GM21515 (cell line): ENCODE results near the gene NRXN3.

Experiments
- ATAC-seq: cut with Tn5 transposase; IDR thresholded peaks from one replicate; pipeline ENCODE4 v1.9.1; 2021; ENCODE audit not compliant: unreplicated experiment

Gene NRXN3

GRCh38 chr14:79320561-79320960 lies 1150.4 kb downstream of the NRXN3 start:
- no peak for ATAC-seq

- ATAC-seq = no peak
Measured at GRCh38 chr14:79321070-79321469, 1150.9 kb downstream of the NRXN3 start.

DNA sequence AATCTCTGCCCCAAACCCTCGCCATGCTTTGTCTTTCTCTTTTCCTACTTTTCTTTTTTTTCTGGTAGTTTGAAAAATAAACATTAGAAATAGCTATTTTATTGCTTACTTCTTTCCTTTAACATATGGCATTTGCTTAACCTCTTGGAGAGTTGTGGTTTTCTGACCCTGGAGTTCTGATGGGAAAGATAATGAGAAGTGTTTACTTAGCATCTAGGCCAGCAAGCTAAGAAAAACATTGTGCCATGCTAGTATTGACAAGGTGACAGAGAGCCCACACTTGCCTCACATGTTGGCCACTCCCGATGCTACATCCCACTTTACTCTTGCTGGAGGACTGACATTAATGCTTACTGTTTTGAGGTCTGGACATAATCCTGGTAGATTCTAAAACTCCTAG lies 1154.9 kb downstream of the NRXN3 start:
- ATAC-seq = no peak

- ATAC-seq = no peak
Measured at GRCh38 chr14:79325557-79325956, 1155.4 kb downstream of the NRXN3 start.

DNA sequence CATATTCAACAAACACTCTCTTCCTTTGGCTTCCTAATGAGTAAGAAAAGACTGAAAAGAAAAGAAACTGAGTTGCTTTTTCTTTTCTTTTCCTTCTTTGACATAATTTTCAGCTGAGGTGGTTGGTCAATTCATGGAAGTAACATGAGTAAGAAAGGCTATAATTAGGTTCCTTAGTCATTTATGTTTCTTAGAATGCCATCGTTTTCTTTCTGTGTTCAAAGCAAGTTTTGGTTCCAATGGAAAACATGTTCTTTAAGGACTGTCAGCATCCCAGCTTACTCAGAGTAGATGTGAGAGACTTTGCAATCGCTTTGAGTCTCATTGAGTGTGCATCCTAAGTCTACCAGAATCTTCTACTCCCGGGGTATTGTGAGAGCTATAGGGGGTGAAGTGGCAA lies 1158.7 kb downstream of the NRXN3 start:
- ATAC-seq = no peak

GRCh38 chr14:79331830-79332229 lies 1161.7 kb downstream of the NRXN3 start:
- no peak for ATAC-seq

DNA sequence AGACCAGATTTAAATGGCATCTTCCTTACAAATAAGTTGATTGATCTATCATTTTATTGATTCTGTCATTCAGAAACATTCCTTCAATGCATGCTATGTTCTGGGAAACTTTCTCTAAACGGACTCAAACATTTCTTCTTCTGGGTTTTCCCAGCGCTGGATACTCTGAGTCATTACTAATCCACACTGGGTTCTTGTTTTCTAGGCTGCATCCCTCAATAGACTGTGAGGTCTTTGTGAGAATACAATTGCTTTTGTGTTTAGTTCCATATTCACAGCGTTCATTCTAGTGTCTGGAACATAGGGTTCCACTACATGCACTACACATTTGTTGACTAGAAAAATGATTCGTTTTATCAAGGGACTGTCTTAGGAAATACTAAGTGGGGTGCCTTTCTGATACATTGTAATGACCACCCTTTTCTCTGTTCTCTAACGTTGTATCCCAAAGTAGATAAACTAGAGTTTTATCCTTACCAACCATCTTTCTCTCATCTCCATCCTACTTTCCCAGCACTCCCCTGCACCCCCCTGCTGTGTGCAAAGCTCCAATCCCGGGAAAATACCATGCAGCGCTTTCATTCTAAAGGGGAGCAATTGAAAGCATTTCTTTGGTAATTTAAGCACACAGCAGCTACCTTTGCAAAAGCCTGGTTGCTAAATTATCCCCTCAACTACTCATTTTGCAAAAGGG lies 1162.5 kb downstream of the NRXN3 start:
- ATAC-seq = no peak

GRCh38 chr14:79333198-79333546 lies 1163.0 kb downstream of the NRXN3 start:
- no peak for ATAC-seq

DNA sequence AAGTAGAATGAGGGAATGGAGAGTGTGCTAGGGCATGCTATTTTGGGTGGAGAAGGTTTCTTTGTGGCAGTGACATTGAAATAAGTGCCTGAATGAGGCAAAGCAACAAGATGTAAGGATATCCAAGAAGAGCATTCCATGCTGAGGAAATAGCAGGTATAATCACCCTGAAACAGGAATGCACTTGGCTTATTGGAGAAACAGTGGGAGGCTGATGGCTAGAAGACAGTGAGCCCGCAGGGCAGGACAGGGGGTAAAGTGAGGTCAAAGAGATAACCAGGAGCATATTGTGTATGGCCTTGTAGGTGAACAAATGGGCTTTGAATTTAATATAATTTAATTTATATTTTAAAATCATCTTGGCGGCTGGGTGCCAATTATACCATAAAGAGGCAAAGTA lies 1164.1 kb downstream of the NRXN3 start:
- ATAC-seq = no peak

GRCh38 chr14:79337761-79338160 lies 1167.6 kb downstream of the NRXN3 start:
- no peak for ATAC-seq

GRCh38 chr14:79342942-79343341 lies 1172.8 kb downstream of the NRXN3 start:
- no peak for ATAC-seq

- ATAC-seq = no peak
Measured at GRCh38 chr14:79351011-79351410, 1180.8 kb downstream of the NRXN3 start.

GRCh38 chr14:79352076-79352630 lies 1182.0 kb downstream of the NRXN3 start:
- ATAC-seq = no peak

DNA sequence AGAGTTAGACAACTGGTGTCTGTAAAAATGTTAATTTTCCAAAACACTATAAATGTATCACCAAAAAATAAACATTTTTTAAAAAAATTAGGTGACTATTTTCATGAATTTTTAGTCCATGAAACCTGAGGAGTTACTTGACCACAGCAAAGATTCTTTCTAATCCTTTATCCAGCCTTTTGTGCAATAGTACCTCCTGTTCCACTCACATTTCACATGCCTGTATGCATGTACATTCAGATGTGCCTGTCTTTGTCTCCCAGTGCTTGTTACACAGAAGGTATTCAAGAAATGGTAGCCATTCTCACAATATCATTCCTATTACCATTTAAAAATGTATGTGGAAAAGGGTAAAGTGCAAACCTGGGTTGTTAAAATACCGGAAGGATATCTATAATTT lies 1184.2 kb downstream of the NRXN3 start:
- ATAC-seq = no peak

- ATAC-seq = no peak
Measured at GRCh38 chr14:79356040-79356439, 1185.9 kb downstream of the NRXN3 start.

DNA sequence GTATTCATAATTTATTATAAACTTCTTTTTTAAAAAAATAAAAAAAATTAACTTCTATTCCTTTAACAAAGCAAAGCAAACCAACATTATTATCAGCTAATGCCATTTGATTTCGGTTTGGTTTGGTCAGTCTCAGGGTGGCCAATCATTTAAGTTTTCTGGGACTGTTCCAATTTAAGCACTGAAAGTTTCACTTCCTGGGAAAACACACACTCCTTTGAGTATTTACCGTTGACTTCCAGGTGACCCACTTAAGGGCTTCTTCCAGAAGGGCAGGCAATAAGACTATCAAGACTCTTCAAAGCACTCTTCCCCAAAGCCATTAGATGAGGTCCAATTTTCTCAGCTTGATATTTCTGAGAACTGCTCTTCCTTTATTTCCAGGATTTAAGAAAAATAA lies 1187.1 kb downstream of the NRXN3 start:
- ATAC-seq = no peak

DNA sequence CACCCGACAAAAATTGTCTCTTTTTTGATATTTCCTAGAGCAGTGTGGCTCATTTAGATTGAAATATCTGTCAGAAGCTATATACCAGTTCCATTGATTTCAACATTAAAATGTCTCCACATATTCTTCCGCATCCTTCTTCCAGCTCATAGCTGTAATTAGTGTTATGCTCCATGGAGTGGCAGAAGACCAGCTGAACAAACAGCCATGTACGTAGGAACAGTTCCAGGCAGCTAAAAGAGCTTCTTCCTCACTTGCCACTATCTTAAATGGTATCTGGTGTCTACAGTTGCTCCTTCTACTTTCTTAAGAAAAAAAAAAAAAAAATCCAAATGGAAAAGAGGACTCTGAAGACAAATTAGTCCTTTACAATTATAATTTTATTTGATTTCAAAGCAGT lies 1193.1 kb downstream of the NRXN3 start:
- no peak for ATAC-seq

DNA sequence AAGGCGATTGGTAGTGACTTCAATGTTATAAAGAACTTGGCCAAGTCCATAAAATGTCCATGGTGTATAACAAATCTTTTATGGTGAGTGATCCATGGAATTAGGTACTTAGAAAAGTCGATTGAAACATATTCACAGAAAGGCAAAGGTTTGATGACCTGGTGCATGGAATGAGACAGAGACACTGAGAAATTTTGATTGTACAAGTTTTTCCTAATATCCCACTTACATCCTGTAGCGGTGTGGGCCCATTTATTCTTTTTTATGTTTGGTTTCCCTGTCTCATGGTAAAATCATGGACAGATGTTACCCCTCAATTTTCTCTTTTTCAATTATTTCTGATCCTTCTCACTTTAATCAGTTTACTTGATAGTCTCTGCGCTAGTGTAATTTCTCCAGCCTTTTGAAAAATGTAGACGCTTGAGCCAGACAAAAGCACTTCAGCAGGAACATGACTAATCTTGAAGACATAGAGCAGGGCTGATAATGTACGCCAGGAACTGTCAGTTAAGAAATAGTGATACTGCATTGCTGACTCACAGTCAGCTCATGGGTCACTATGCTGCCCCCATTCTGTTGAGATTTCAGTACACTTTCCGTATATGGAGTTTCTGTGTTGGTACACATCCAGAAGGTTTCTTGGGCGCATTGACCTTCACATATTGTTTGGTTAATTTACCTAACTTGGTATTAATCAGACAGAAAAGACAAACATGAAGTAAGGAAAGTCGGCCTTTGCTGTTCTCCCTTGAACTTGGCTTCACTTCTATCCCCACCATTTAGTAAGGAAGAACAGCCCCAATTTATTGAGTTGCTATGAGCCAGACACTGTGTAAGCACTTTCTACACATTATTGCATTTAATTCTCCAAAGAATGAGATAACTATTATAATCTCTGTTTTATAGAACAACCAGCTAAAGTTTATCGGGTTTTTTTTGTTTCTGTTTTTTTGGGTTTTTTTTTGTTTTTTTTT lies 1199.5 kb downstream of the NRXN3 start:
- no peak for ATAC-seq

GRCh38 chr14:79370969-79371368 lies 1200.8 kb downstream of the NRXN3 start:
- no peak for ATAC-seq

GRCh38 chr14:79373451-79373850 lies 1203.3 kb downstream of the NRXN3 start:
- ATAC-seq = no peak

- no peak for ATAC-seq
Measured at GRCh38 chr14:79375356-79375755, 1205.2 kb downstream of the NRXN3 start.

GRCh38 chr14:79376557-79376956 lies 1206.4 kb downstream of the NRXN3 start:
- ATAC-seq = no peak
